GM19035 (cell line): ENCODE measurements around the gene SLC2A10.

Source experiments
- ATAC-seq: cut with Tn5 transposase; IDR thresholded peaks from one replicate; pipeline ENCODE4 v1.9.1; 2021; ENCODE audit not compliant: unreplicated experiment

SLC2A10 gene

DNA sequence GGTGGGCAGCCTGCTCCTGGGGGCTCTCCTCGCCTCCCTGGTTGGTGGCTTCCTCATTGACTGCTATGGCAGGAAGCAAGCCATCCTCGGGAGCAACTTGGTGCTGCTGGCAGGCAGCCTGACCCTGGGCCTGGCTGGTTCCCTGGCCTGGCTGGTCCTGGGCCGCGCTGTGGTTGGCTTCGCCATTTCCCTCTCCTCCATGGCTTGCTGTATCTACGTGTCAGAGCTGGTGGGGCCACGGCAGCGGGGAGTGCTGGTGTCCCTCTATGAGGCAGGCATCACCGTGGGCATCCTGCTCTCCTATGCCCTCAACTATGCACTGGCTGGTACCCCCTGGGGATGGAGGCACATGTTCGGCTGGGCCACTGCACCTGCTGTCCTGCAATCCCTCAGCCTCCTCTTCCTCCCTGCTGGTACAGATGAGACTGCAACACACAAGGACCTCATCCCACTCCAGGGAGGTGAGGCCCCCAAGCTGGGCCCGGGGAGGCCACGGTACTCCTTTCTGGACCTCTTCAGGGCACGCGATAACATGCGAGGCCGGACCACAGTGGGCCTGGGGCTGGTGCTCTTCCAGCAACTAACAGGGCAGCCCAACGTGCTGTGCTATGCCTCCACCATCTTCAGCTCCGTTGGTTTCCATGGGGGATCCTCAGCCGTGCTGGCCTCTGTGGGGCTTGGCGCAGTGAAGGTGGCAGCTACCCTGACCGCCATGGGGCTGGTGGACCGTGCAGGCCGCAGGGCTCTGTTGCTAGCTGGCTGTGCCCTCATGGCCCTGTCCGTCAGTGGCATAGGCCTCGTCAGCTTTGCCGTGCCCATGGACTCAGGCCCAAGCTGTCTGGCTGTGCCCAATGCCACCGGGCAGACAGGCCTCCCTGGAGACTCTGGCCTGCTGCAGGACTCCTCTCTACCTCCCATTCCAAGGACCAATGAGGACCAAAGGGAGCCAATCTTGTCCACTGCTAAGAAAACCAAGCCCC is 16.0 kb downstream of the SLC2A10 start:
- no peak for ATAC-seq

DNA sequence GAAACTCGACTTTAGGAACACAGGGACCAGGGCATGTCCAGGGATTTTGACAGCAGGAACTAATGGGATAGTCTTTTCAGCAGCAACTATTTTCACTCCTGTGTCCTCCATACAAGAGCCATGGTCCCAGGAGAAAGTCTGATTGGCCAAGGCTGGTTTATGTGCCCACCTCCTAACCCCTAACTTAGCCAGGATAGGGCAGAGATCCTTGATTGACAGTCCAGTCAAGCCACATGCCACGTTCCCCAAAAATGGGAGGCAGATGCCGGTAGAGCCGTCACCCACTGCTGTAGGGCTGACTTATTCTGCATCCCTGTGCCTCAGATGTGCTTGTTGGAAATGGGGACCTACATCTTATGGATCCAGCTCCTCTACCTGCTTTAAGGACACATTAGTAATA is 22.3 kb downstream of the SLC2A10 start:
- no peak for ATAC-seq

DNA sequence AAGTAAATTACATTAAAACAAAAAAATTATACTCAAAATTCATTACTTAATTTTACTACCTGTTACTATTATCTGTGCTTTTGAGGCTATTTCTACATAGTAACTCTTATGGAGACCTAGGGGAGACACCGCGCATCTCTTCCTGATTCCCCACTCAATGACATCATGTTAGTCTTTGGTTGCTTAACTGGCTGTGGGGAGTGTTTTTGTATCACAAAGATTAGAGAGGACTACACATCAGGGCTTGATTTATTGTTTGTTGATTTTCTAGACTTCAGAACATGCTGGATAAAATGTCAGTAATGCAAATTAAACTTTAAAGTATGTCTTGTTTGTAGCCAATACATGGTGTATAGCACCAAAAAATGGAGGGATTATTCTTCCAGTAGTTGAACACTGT is 26.0 kb downstream of the SLC2A10 start:
- no peak for ATAC-seq

DNA sequence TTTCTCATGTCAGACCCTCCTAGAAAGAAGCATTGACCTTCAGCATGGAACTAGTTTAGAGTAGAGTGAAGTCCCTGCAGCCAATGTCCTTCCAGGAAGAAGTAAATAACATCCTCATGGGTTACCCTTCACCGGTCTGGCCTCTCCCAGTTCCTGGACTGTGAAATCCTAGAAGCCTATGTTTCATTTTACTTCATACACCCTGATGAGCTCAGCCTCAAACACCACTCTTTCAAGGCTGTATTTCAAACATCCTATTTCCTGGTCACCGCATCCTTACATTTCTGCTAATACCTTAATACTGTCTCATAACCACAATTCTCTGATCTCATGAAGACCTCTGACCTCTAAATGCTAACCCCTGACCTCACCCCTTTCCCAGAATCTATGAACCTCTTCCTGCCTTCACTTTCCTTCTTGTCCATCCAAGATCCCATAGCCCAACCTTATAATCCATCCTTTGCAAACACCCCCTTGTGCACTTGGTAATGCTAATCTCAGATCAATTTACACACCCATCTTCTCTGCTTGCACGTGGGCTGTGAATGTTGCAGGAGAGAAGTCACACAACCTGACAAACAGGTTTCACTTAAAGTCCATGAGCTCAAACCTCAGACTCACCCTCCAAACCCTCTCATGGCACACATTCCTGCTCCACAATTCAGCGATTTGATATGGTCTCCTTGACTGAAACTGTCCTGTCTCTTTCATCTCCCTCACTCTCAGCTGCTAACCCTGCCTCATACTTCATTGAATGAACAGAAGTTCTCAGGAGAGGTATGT is 30.2 kb downstream of the SLC2A10 start:
- ATAC-seq, result no peak

DNA sequence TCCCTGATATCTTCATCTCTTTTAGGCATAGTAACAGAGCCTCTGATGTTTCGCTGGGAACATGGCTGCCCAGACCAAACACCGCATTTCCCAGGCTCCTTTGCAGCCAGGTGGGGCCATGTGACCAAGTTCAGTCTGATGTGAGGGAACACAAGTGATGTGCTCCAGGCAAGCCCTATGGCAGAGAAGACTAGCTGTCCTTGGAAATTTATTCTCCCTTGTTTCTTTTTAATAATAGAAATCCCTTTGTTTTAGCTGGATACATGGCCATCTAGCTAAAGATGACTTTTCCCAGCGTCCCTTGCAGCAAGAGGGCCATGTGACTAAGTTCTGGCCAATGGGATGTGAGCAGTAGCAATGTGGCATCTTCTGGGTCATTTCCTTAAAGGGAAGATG is 30.8 kb downstream of the SLC2A10 start:
- no peak for ATAC-seq

DNA sequence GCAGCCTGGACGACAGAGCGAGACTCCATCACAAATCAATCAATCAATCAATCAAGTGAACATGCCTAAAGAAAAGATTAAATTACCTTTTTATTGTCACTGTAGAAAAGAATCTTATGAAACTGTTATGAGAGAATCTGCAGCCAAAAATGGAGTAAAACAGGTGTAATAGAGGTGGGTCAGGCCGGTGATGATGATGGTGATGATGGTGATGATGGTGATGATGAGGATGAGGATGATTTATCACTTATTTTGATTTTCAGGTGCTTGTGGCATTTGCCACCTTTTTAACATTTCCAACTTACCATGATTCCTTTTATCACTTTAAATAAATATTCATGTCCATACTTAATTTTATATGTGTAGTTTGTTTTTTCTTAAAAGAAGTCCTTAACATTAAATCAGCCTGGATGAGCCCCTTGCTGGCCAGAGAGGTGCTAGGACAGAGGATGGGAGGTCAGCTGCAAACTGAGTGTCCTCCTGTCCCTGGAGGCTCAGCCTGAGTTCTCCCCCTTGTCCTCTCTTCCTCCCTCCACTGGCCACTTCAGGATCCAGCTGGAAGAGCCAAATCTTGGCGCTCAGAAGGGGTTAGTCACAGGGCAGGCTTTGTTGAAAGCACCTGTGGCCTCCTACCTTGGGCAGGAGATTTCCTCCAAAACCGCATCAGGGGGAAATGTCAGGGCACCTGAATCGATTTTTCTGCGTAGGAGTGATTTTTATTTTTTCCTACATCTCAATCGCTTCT is 32.6 kb downstream of the SLC2A10 start:
- ATAC-seq, result no peak

DNA sequence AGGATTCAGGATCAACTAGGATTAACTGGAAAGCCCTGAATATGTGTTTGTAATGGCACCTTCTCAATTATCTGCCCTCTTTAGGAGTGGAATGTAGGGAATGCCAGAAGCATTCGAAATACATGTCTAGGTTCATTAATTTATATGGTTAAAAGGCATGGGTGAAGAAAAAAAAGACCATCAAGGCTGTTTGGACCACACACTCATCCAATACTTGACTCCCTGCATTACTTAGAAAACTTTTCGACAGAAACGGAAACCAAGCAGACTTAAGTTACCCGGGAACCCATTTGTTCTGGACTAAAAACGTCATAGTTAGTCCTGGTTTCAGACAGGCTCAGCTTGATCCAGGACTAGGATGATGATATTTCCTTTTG is 33.2 kb downstream of the SLC2A10 start:
- no peak for ATAC-seq

DNA sequence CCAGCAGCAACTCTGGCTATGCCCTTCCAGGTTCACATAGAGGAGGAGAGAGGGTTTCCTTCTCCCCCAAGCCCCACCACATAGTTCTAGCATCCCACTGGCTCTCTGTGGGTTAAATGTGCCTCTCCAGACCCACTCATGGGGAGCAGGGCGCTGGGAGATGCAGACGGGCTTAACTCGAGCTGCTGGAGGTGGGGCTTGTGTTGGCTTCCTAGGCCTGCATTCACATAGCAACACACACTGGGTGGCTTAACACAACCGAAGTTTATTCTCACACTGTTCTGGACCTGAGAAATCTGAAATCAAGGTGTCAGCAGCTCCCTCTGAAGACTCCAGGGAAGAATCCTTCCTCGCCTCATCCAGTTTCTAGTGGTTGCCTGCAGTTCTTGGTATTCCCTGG is 33.6 kb downstream of the SLC2A10 start:
- ATAC-seq, result no peak

DNA sequence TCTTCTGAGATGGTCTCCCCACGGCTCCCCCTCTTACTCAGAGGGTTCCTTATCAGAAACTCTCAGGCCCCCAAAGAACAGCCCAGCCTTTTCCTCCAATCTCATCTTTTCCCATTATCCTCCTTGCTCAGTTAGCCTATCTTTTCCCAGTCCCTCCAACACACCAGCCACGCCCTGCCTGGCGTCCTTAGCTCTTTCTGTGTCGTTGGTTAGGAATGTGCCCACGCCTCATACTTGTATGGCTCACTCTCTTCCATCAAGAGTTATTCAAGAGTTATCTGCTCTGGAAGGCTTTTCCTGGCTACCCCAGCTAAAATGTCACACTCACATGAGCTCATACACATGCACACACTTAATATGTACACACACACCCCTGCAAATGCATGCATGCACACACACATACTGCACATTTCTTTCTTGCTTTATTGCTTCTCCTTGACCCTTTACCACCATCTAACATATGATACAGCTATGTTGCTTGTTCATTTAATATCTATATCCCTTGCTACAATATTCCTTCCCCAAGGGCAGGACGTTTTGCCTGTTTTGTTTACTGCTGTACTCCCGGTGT is 37.6 kb downstream of the SLC2A10 start:
- ATAC-seq, result no peak

DNA sequence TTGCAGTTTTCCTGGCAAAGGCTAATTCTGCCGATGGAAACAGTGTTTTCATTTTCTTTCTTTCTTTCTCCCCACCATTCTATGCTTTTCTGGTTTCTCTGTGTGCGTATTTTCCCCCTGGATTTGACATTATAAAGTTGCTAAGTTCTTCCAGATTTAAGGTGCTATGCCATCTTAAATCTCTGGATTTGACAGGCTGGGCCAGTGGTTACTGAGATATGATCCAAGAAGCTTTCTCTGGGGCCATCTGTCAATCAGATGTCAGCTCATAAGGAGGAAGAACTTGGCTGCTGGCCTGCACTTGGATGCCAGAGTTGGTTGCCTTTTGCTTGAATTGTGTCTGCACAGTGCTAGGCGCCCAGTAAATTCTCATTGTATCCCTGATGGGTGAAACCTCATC is 39.7 kb downstream of the SLC2A10 start:
- no peak for ATAC-seq

DNA sequence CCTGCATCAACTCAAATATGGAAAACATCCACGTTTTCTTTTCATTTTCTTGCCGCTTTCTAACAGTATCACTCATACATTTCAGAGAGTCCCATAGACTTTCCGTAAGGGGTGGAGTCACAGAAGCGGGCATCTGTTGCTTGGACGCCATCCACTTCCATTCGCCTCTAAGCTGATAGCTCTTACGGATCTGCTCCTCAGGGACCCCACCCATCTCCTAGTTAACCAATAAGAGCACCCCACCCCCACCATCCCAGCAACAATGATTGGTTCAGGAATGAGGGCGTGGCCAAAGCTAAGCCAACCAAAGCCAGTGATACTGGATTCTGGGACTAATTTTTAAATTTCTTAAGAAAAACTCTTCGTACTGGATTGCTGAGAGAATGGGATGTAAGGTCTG is 42.4 kb downstream of the SLC2A10 start:
- no peak for ATAC-seq

DNA sequence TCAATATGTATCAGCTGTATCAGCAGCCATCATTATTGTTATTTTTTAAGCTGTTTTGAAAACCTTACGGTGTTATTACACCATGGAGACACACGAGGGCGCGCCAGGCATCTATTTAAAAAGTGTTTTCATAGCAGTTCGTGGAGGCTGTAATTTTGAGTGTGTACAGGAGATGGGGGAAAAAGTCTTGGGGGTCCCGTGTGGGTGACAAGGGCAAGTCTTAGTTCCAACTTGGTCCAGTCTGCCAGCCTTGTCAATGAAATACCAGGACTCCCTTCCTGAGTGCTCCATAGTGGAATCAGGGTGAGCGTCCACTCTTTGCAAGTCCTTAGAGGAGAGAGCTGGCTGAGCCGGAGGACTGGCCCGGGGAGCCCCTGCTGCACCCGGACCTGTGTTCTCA is 43.3 kb downstream of the SLC2A10 start:
- ATAC-seq, result no peak

DNA sequence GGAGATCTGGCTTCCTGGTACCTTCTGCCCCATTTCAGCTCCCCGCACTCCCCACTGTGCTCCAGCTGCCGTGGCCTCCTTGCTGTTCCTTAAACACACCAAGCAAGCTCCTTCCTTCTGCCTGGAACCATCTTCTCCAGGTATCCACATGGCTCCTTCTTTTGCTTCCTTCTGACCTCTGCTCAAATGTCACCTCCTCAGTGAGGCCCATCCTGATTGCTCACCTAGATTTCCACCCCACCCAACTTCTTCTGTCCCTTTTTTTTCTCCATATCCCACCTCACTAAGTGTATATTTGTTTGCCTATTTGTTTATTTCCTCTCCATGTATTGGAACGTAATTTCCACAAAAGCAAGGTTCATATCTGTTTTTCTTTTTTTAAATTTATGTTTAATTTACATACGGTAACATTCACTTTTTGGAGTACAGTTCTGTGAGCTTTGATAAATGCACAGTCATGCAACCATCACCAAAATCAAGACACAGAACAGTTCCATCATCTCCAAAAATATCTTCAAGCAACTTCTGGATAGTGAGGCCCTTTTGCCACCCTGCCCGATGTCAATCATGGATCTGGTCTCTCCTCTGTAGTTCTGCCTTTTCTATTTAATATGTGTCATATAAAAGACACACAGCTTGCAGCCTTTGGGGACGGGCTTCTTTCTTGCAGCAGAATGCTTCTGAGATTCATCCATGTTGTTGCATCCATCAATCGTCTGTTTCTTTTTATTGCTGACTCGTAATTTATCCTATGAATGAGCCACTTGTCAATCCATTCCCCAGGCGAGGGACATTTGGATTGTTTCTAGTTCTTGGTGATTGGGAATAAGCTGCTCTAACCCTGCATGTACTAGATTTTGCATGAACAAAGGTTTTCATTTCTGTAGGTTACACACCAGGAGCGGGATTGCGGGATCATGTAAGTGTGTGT is 46.3 kb downstream of the SLC2A10 start:
- ATAC-seq, result no peak

DNA sequence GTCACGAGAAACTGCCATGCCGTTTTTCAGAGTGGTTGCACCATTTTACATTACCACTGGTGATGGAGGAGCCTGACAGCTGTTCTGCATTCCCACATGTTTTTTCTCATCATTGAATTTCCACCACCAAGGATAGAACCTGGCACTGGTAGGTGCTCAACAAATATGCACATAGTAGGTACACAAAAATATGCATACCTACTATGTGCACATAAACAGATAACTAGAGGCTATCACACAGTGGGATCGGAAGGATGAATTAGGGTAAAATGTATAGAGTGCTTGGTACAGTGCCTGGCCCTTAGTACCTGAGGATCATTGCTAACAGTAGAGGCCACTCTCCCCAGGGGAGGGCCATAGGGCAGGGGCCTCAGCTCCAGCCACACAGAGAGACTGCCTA is 47.0 kb downstream of the SLC2A10 start:
- no peak for ATAC-seq

DNA sequence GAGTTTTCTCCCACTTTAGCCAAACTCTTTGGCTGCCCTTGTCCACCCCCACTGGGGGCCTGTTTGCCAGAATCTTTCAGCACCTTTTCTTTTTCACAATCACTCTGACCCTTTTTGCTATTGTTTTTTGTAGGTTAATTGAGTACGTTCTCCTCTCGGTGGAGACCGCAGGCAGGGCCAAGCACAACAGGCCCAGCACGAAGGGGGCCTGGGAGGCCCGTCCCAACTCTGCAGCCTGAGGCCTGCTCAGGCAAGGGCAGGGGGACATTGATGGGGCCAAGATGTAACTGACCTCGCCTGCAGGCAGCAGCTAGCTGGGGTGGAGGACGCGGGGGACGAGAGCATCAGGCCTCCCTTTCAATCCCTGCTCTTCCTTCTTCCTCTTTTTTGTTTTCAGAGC is 47.7 kb downstream of the SLC2A10 start:
- no peak for ATAC-seq

DNA sequence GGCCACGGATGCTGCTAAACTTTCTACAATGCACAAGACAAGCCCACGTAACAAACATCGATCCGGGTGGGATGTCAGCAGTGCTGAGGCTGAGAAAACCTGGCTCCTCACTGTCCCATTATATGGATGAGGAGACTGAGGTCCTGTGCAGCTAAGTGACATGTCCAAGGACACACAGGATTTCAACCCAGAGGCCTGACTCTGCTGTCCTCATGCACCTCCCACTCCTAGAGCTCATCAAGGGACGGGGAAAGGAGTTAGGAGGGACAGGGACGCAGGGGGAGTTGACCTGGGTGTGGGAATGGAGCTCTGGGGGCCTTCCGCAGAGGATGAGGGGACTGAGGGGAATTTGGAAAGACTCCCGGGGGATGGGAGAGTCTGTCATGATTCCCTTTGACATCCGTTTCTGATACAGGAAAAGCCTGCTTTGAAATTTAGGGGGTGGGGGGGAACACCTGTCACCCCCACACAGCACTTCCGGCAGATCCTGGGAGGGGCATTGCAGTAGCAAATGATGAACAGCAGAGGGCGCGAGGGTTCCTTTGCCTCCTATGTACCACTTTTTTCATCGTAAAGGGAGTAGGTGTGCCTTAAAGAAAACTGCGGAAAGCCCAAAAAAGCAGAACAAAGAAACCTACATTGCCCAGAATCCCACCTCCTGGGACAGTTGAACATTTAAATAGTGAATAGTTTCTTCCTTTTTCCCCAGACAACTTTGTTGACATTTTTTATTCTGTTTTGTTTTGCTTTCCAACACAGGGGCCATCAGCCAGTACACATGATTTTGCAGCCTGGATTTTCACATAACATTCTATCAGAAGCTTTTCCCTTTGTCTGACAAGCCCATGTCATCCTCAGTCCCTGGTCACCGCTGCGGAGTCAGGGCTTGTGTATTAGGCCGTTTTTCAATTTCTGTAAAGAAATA is 48.6 kb downstream of the SLC2A10 start:
- no peak for ATAC-seq

DNA sequence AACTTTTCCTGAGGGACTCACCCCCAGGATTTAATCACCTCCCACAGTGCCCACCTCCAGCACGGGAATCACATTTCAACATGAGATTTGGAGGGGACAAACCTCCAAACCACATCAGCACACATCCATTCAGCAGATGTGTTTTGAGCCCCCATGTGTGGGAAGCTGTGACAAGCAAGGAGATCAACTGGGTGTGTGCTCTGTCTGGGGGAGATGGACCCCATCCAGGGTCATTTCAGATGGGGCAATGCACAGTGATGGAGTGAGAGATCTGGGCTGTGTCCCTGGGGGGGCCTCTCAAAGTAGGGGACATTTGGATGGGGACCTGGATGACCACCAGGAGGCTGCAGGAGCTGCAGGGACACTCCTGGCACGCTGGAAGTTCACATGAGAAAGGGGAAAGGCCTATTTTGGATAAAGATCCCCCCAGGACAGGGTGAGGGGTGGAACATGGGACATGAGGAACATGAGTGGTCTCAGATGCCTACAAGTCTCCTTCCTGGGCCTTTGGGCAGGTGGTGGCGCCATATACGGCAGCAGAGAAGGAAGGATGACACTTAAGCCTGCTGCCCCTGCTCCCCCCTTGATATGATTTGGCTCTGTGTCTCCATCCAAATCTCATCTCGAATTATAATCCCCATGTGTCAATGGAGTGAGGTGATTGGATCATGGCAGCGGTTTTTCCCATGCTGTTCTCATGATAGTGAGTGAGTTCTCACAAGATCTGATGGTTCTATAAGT is 49.6 kb downstream of the SLC2A10 start:
- ATAC-seq, result no peak

DNA sequence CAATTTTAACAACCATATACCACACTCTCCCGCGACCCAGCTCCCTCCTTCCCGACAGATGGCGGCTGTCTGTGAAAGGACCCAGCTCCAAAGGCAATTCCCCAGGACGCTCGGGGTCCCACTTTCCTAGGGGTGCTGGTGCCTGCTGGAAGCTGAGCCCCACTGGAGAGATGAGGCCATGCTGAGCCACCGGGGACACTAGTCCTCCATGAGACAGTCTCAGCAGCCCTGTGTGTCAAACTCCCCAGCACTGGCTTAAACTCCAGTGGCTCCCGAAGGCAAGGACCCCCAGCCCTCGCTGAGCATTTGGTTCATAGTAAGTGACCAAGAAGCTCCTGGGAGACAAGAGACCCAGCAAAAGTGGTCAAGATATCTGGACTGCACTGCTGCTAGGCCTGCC is 52.1 kb downstream of the SLC2A10 start:
- no peak for ATAC-seq
